ENCODE results near the gene LDAH.

GRCh38 chr2:20832606-20833005 is 9.7 kb upstream of the LDAH start:
- TF ChIP-seq, protein P1, sequence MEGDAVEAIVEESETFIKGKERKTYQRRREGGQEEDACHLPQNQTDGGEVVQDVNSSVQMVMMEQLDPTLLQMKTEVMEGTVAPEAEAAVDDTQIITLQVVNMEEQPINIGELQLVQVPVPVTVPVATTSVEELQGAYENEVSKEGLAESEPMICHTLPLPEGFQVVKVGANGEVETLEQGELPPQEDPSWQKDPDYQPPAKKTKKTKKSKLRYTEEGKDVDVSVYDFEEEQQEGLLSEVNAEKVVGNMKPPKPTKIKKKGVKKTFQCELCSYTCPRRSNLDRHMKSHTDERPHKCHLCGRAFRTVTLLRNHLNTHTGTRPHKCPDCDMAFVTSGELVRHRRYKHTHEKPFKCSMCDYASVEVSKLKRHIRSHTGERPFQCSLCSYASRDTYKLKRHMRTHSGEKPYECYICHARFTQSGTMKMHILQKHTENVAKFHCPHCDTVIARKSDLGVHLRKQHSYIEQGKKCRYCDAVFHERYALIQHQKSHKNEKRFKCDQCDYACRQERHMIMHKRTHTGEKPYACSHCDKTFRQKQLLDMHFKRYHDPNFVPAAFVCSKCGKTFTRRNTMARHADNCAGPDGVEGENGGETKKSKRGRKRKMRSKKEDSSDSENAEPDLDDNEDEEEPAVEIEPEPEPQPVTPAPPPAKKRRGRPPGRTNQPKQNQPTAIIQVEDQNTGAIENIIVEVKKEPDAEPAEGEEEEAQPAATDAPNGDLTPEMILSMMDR (IDR thresholded peaks at IDR 0.05) = no peak
- TF ChIP-seq ZFX (IDR thresholded peaks at IDR 0.05; ENCODE audit: borderline replicate concordance) = no peak
